A673 (cell line): ENCODE measurements around the gene HTR1D. TPM values are rescaled to one million over a fixed set of nuclear protein-coding genes. Genes with fewer than 3 reads are reported as not detected.

Source experiments
- BruUV-seq: library from RNA; stranded (reverse); fragments of 400-500 nt; replicated peaks from 2 replicates; lab custom pipeline; 2021; lab: Mats Ljungman, UMichigan
- CTCF ChIA-PET: fragments of 300-600 bp; sonication (Branson Sonifier 250); formaldehyde crosslinking; loops from one replicate; lab custom pipeline; 2022; ENCODE audit warnings: antibody characterized with exemption; lab: Charles Lee
- POLR2A ChIA-PET: fragments of 300-600 bp; sonication (Branson Sonifier 250); formaldehyde crosslinking; loops from one replicate; lab custom pipeline; 2022; ENCODE audit warnings: antibody characterized with exemption; ENCODE audit not compliant: low non-redundant PET; lab: Charles Lee
- DNase-seq: peaks from one replicate; pipeline ENCODE4 v3.0.0-alpha.2; 2015; ENCODE audit warnings: low spot score
- H3K27ac ChIP-seq: fragments of 200-600 bp; sonication (generic); 2 replicates; pipeline ENCODE4 v1.5.1; 2016; ENCODE audit warnings: mixed run types, low read depth, mild to moderate bottlenecking, mixed read lengths, antibody characterized with exemption, low read length; ENCODE audit not compliant: poor library complexity, severe bottlenecking
- H3K27me3 ChIP-seq: fragments of 200-600 bp; sonication (generic); replicated peaks from 2 replicates; pipeline ENCODE4 v1.6.1; 2017; ENCODE audit warnings: mixed run types, low read depth, mild to moderate bottlenecking, mixed read lengths, antibody characterized with exemption, low read length; ENCODE audit not compliant: insufficient read depth, poor library complexity
- H3K36me3 ChIP-seq: fragments of 200-600 bp; sonication (generic); 2 replicates; pipeline ENCODE4 v1.6.1; 2016; ENCODE audit warnings: mixed run types, mild to moderate bottlenecking, mixed read lengths, antibody characterized with exemption, low read length; ENCODE audit not compliant: insufficient read depth, poor library complexity, severe bottlenecking
- H3K4me1 ChIP-seq: fragments of 200-600 bp; sonication (generic); 2 replicates; pipeline ENCODE4 v1.6.1; 2017; ENCODE audit warnings: mixed run types, mild to moderate bottlenecking, mixed read lengths, antibody characterized with exemption, low read length; ENCODE audit not compliant: insufficient read depth, poor library complexity, severe bottlenecking
- H3K4me3 ChIP-seq: fragments of 200-600 bp; sonication (generic); 2 replicates; pipeline ENCODE4 v1.5.1; 2016; ENCODE audit warnings: low read depth, mixed run types, mild to moderate bottlenecking, mixed read lengths, low read length; ENCODE audit not compliant: poor library complexity, severe bottlenecking
- H3K9me3 ChIP-seq: fragments of 200-600 bp; sonication (generic); 2 replicates; pipeline ENCODE4 v1.6.1; 2016; ENCODE audit warnings: mixed run types, low read depth, mild to moderate bottlenecking, mixed read lengths, antibody characterized with exemption, low read length; ENCODE audit not compliant: poor library complexity, severe bottlenecking
- EZH2 ChIP-seq: fragments of 200-600 bp; sonication (generic); IDR thresholded peaks from 2 replicates; pipeline ENCODE4 v1.6.1; 2017; ENCODE audit warnings: borderline replicate concordance, low read depth, mild to moderate bottlenecking, mixed read lengths, antibody characterized with exemption, low read length; ENCODE audit not compliant: poor library complexity, severe bottlenecking
- intact Hi-C: fragments of 100-400 bp; cut with micrococcal nuclease; formaldehyde crosslinking; loops from one replicate; pipeline ENCODE4 v1.10.0; 2022; ENCODE audit not compliant: unreplicated experiment
- total RNA-seq: library from RNA; stranded (reverse); gene quantifications from 2 replicates; pipeline ENCODE4 v1.2.3, GENCODE V29; 2021
- TF ChIP-seq, protein P1 (sequence below): fragments of 300-800, 200-600 bp; sonication (generic); conservative IDR thresholded peaks from 2 replicates; pipeline ENCODE4 v1.5.1; 2017; ENCODE audit warnings: low read depth, mild to moderate bottlenecking, antibody characterized with exemption, low read length, moderate library complexity, mixed read lengths

Gene HTR1D
- total RNA-seq, 1 experiment from 2014 or later, result 0.13 TPM

- Histone ChIP-seq H3K9me3 (no peaks in the 10 kb centered on the region), H3K4me1 (no peaks in the 10 kb centered on the region), H3K27me3 (no peaks in the 10 kb centered on the region), H3K27ac (no peak overlapping the region), H3K4me3 (no peak overlapping the region), H3K36me3 (no peaks in the 10 kb centered on the region)
- BruUV-seq, result TSS peak; percentile 15
- POLR2A ChIA-PET, result no interaction called here
- intact Hi-C loops, result no loop called here
- peak; percentile 35 for DNase-seq
- TF ChIP-seq, protein P1, sequence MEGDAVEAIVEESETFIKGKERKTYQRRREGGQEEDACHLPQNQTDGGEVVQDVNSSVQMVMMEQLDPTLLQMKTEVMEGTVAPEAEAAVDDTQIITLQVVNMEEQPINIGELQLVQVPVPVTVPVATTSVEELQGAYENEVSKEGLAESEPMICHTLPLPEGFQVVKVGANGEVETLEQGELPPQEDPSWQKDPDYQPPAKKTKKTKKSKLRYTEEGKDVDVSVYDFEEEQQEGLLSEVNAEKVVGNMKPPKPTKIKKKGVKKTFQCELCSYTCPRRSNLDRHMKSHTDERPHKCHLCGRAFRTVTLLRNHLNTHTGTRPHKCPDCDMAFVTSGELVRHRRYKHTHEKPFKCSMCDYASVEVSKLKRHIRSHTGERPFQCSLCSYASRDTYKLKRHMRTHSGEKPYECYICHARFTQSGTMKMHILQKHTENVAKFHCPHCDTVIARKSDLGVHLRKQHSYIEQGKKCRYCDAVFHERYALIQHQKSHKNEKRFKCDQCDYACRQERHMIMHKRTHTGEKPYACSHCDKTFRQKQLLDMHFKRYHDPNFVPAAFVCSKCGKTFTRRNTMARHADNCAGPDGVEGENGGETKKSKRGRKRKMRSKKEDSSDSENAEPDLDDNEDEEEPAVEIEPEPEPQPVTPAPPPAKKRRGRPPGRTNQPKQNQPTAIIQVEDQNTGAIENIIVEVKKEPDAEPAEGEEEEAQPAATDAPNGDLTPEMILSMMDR, result no peak
- TF ChIP-seq EZH2, result no peak
- CTCF ChIA-PET, result no interaction called here
Measured at GRCh38 chr1:23152966-23153684, 64.2 kb downstream of the HTR1D start.

DNA sequence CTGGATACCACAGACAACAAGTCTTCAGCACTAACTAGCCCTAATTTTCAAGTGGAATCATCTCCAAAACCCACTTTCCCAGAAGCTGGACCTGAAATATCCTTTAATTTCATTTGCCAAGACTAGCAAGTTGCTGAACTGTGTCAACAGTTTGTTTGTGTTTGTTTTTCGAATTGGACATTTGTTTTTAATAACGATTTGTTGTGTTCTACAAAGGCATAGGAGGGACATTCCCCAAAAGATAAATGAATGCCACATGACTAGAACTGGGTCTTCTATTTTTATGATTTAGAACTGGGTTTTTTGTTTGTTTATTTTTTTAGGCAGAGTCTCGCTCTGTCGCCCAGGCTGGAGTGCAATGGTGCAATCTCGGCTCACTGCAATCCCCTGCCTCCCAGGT lies 66.6 kb downstream of the HTR1D start:
- DNase-seq, result no peak
- Histone ChIP-seq H3K36me3 (no peaks in the 10 kb centered on the region), H3K4me1 (no peaks in the 10 kb centered on the region), H3K27me3 (no peaks in the 10 kb centered on the region), H3K27ac (no peak overlapping the region), H3K4me3 (no peak overlapping the region), H3K9me3 (no peaks in the 10 kb centered on the region)
- ChIA-PET CTCF (no interaction called here), POLR2A (interaction anchor here (0.5 to 0.6 kb wide), 2 partner anchors 32 to 678 kb away, joined by 3 to 7 read pairs; no protein-coding TSS in a partner anchor)
- intact Hi-C loops, result no loop called here
- TF ChIP-seq EZH2, result no peak
- TF ChIP-seq, protein P1, result no peak
- no TSS peak for BruUV-seq

- no peak for DNase-seq
- no TSS peak for BruUV-seq
- Histone ChIP-seq H3K4me3 (no peak overlapping the region), H3K27me3 (no peaks in the 10 kb centered on the region), H3K27ac (no peak overlapping the region), H3K9me3 (no peaks in the 10 kb centered on the region), H3K36me3 (no peaks in the 10 kb centered on the region), H3K4me1 (no peaks in the 10 kb centered on the region)
- ChIA-PET POLR2A (interaction anchor here (0.5 to 0.6 kb wide), 3 partner anchors 33 to 694 kb away, joined by 3 to 7 read pairs (median 5); no protein-coding TSS in a partner anchor), CTCF (no interaction called here)
- intact Hi-C loops, result no loop called here
- TF ChIP-seq, protein P1, result no peak
- TF ChIP-seq EZH2, result no peak
Measured at GRCh38 chr1:23150125-23150524, 67.2 kb downstream of the HTR1D start.
